Measurements from ENCODE around the gene TNRC6A.

DNA sequence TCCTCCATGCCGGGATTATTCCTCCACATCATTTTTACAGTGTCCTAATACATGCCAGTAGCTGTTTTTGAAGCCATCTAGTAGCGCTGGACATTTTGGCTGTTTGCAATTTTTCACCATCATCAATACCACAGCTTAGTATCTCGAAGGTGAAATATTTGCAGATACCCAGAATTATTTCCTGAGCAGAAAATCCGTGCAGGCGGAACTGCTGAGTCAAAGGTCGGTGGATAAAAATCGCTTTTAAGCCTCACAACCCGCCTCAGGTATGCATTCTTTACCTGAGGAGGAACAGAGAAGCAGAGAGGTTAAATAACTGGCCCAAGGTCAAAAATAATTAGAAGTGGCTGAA lies 584 bp upstream of the TNRC6A start:
- no peak for TF ChIP-seq GATA2 (IDR thresholded peaks at IDR 0.05; ENCODE audit: low read depth, low read length)
- no peak for TF ChIP-seq GATA3 (IDR thresholded peaks at IDR 0.05; ENCODE audit: low read depth, low read length)
